ENCODE data around the gene THUMPD3. TPM values are rescaled to one million over a fixed set of nuclear protein-coding genes. Genes with fewer than 3 reads are reported as not detected.

THUMPD3 gene
- total and polyA plus RNA-seq, 2 of the 13 experiments (the other 11 are each of a cell fraction or from before 2014, with no cell fraction given): 31.2 to 44.1 TPM

DNA sequence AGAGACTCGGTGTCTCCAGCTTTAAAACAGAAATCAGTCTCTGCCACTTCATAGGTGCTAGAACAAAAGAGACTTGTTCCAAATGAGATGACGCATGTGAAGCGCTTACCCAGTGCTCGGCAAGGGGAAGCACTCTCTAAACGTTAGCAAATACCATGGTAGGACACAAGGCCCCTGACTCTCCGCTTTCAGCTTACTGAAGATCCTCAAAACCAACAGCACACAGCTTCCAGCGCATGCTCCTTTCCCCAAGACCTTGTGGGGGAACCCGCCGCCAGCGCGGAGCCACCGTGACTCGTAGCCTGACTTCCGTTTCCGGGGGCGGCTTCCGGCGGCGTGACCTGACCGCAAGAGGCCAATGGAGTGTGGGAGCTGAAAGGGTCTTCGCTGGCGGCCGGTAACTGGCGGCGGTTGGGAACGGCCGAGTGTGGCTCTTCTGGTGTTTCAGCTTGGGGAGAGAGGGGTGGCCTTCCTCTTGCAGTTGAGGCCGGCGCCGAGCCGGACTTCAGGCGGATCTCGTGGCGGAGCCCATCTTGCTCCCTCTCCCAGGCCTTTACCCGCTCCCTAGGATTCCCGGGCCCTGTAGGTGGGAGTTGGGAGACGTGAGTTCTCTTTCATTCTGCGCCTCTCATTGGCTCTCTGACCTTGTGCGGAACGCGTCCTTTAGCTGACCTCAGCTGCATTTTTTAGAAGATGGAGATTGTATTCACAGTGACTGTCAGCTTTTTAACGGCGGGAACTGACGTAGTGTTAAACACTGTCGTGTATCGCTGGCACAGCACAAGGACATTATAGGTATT, at the start of gene THUMPD3 (continued):
- TF ChIP-seq, protein P1, sequence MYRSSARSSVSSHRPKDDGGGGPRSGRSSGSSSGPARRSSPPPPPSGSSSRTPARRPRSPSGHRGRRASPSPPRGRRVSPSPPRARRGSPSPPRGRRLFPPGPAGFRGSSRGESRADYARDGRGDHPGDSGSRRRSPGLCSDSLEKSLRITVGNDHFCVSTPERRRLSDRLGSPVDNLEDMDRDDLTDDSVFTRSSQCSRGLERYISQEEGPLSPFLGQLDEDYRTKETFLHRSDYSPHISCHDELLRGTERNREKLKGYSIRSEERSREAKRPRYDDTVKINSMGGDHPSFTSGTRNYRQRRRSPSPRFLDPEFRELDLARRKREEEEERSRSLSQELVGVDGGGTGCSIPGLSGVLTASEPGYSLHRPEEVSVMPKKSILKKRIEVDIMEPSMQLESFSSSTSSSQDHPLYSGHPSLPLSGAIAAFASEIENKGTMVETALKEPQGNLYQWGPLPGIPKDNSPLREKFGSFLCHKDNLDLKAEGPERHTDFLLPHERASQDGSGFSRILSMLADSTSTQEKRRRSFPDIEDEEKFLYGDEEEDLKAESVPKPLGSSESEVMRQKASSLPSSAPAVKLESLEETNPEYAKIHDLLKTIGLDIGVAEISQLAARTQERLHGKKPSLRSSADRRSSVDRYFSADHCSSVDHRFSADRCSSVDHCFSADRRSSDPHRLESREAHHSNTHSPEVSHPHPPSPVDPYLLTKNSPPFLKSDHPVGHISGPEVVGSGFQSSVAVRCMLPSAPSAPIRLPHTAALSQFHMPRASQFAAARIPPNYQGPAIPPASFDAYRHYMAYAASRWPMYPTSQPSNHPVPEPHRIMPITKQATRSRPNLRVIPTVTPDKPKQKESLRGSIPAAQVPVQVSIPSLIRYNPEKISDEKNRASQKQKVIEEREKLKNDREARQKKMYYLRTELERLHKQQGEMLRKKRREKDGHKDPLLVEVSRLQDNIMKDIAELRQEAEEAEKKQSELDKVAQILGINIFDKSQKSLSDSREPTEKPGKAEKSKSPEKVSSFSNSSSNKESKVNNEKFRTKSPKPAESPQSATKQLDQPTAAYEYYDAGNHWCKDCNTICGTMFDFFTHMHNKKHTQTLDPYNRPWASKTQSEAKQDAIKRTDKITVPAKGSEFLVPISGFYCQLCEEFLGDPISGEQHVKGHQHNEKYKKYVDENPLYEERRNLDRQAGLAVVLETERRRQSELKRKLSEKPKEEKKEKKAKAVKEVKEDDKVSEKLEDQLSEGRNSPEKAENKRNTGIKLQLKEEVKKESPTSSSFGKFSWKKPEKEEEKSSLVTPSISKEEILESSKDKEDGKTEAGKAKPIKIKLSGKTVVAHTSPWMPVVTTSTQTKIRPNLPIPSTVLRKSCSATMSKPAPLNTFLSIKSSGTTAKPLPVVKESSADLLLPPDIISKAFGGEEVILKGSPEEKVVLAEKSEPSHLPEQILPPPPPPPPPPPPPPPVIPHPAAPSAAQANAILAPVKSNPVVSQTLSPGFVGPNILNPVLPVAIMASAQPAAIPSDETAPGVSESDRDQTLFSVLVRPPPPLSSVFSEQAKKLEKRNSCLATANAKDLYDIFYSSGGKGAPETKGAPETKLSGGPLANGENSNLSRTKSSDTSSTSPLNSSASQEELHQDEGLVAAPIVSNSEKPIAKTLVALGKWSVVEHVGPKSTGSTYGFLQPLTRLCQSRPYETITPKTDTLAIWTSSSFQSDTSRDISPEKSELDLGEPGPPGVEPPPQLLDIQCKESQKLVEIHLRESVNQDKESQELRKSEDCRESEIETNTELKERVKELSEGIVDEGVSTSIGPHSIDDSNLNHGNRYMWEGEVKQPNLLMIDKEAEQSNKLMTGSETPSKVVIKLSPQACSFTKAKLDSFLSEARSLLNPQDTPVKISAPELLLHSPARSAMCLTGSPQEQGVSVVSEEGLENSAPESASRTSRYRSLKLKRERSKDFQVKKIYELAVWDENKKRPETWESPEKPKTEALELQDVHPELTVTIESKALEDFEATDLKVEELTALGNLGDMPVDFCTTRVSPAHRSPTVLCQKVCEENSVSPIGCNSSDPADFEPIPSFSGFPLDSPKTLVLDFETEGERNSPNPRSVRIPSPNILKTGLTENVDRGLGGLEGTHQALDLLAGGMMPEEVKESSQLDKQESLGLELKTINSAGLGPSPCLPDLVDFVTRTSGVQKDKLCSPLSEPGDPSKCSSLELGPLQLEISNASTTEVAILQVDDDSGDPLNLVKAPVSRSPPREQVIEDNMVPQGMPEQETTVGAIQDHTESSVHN (CRISPR knock-in tag; IDR thresholded peaks at IDR 0.05): 0 out of 2 replicates have a peak, but pooled peaks have one; percentile 70
- TF ChIP-seq ETV5 (CRISPR knock-in tag; IDR thresholded peaks at IDR 0.05; ENCODE audit: borderline replicate concordance) (peak; percentile 96), ZNF616 (CRISPR knock-in tag; IDR thresholded peaks at IDR 0.05; ENCODE audit: low read depth) (peak; percentile 75), SNAPC2 (CRISPR knock-in tag; IDR thresholded peaks at IDR 0.05) (peak; percentile 65; the same call in 1 of the 2 replicates), ZNF121 (CRISPR knock-in tag; IDR thresholded peaks at IDR 0.05) (no peak), KDM4B (CRISPR knock-in tag; IDR thresholded peaks at IDR 0.05) (no peak), ZNF292 (CRISPR knock-in tag; IDR thresholded peaks at IDR 0.05; ENCODE audit: borderline replicate concordance, low read depth) (peak; percentile 52; the same call in 1 of the 2 replicates)
- TF ChIP-seq, protein P2, sequence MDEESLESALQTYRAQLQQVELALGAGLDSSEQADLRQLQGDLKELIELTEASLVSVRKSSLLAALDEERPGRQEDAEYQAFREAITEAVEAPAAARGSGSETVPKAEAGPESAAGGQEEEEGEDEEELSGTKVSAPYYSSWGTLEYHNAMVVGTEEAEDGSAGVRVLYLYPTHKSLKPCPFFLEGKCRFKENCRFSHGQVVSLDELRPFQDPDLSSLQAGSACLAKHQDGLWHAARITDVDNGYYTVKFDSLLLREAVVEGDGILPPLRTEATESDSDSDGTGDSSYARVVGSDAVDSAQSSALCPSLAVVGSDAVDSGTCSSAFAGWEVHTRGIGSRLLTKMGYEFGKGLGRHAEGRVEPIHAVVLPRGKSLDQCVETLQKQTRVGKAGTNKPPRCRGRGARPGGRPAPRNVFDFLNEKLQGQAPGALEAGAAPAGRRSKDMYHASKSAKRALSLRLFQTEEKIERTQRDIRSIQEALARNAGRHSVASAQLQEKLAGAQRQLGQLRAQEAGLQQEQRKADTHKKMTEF (CRISPR knock-in tag; IDR thresholded peaks at IDR 0.05): peak; percentile 90
- TF ChIP-seq, protein P3, sequence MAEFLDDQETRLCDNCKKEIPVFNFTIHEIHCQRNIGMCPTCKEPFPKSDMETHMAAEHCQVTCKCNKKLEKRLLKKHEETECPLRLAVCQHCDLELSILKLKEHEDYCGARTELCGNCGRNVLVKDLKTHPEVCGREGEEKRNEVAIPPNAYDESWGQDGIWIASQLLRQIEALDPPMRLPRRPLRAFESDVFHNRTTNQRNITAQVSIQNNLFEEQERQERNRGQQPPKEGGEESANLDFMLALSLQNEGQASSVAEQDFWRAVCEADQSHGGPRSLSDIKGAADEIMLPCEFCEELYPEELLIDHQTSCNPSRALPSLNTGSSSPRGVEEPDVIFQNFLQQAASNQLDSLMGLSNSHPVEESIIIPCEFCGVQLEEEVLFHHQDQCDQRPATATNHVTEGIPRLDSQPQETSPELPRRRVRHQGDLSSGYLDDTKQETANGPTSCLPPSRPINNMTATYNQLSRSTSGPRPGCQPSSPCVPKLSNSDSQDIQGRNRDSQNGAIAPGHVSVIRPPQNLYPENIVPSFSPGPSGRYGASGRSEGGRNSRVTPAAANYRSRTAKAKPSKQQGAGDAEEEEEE (CRISPR knock-in tag; IDR thresholded peaks at IDR 0.05; ENCODE audit: borderline replicate concordance): no peak; the same call in 1 of the 2 replicates
- TF ChIP-seq, protein P4, sequence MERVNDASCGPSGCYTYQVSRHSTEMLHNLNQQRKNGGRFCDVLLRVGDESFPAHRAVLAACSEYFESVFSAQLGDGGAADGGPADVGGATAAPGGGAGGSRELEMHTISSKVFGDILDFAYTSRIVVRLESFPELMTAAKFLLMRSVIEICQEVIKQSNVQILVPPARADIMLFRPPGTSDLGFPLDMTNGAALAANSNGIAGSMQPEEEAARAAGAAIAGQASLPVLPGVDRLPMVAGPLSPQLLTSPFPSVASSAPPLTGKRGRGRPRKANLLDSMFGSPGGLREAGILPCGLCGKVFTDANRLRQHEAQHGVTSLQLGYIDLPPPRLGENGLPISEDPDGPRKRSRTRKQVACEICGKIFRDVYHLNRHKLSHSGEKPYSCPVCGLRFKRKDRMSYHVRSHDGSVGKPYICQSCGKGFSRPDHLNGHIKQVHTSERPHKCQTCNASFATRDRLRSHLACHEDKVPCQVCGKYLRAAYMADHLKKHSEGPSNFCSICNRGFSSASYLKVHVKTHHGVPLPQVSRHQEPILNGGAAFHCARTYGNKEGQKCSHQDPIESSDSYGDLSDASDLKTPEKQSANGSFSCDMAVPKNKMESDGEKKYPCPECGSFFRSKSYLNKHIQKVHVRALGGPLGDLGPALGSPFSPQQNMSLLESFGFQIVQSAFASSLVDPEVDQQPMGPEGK (CRISPR knock-in tag; IDR thresholded peaks at IDR 0.05): peak; percentile 85
- TF ChIP-seq, protein P5, sequence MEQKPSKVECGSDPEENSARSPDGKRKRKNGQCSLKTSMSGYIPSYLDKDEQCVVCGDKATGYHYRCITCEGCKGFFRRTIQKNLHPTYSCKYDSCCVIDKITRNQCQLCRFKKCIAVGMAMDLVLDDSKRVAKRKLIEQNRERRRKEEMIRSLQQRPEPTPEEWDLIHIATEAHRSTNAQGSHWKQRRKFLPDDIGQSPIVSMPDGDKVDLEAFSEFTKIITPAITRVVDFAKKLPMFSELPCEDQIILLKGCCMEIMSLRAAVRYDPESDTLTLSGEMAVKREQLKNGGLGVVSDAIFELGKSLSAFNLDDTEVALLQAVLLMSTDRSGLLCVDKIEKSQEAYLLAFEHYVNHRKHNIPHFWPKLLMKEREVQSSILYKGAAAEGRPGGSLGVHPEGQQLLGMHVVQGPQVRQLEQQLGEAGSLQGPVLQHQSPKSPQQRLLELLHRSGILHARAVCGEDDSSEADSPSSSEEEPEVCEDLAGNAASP (CRISPR knock-in tag; IDR thresholded peaks at IDR 0.05; ENCODE audit: borderline replicate concordance): peak; percentile 84

All from HepG2 (cell line).